Measurements from ENCODE around the gene BEST1. TPM values are rescaled to one million over a fixed set of nuclear protein-coding genes. Genes with fewer than 3 reads are reported as not detected.

Gene BEST1
- total and polyA plus RNA-seq, 2 donors (not counting 3 experiments of a cell fraction or from before 2014, with no cell fraction given): 0.04 TPM; not detected in 1

GRCh38 chr11:61940466-61940865, 9.7 kb upstream of the BEST1 start:
- TF ChIP-seq CTCF (IDR thresholded peaks at IDR 0.05; ENCODE audit: extremely low read depth in 1 of 2, insufficient read depth in 1 of 2, low read depth in 1 of 2, low read length in 2 of 2) (no peak), EZH2 (IDR thresholded peaks at IDR 0.05; ENCODE audit: borderline replicate concordance, low read depth, low read length, severe bottlenecking) (no peak), FOS (IDR thresholded peaks at IDR 0.05; ENCODE audit: borderline replicate concordance, insufficient read depth, low read length) (no peak), MYC (IDR thresholded peaks at IDR 0.05; ENCODE audit: low read depth, low read length) (no peak), GATA2 (IDR thresholded peaks at IDR 0.05; ENCODE audit: insufficient read depth, insufficient read length, low read depth, low read length) (no peak), POLR2AphosphoS5 (IDR thresholded peaks at IDR 0.05; ENCODE audit: insufficient read depth, low read depth, low read length) (no peak), POLR2A (IDR thresholded peaks at IDR 0.05; ENCODE audit: low read depth, low read length) (no peak), JUN (IDR thresholded peaks at IDR 0.05; ENCODE audit: borderline replicate concordance, insufficient read depth, insufficient read length, low read depth) (no peak), MAX (IDR thresholded peaks at IDR 0.05; ENCODE audit: insufficient read depth, insufficient read length) (no peak)
- intact Hi-C loops (cut with micrococcal nuclease) (no loop called here), dilution Hi-C loops (cut with MboI; ENCODE audit: extremely low pct_ligation_motif_present, low sequenced_read_pairs) (no loop called here)
- no peaks in the 10 kb centered on the region for H4K20me1 ChIP-seq (replicated peaks; ENCODE audit: control insufficient read depth, extremely low read depth, insufficient read depth, low read length)
- no peaks in the 10 kb centered on the region for H3K9me1 ChIP-seq (replicated peaks; ENCODE audit: control insufficient read depth, extremely low read depth, insufficient read depth, low read length)
- BruUV-seq (replicated peaks): no TSS peak
- H3K9ac ChIP-seq (replicated peaks; ENCODE audit: extremely low read depth, insufficient read depth, low read length): no peak overlapping the region
- no peaks in the 10 kb centered on the region for H3K79me2 ChIP-seq (ENCODE audit: control insufficient read depth, insufficient read depth, low read length)
- no peak overlapping the region for H3K27ac ChIP-seq (ENCODE audit: insufficient read depth, low read depth, low read length)
- ChIA-PET CTCF (interaction anchor here (0.8 to 1.0 kb wide), 2 partner anchors 141 to 168 kb away, joined by 3 to 4 read pairs; no protein-coding TSS in a partner anchor), POLR2A (no interaction called here)
- no peak overlapping the region for H3K4me3 ChIP-seq (replicated peaks in 1 of 3; ENCODE audit: insufficient read depth in 1 of 3, low read depth in 1 of 3, low read length in 3 of 3)
- FAIRE-seq (no peak), DNase-seq (ENCODE audit: low read depth, low spot score) (no peak)
- H3K4me1 ChIP-seq (ENCODE audit: control insufficient read depth, extremely low read depth, insufficient read depth, low read length): no peaks in the 10 kb centered on the region
- no peak overlapping the region for H2AFZ ChIP-seq (ENCODE audit: low read depth, low read length)
- H3K36me3 ChIP-seq (ENCODE audit: control insufficient read depth in 2 of 2, extremely low read depth in 1 of 2, insufficient read depth in 2 of 2, low read length in 2 of 2): no peaks in the 10 kb centered on the region
- no peak overlapping the region for H3K4me2 ChIP-seq (ENCODE audit: insufficient read depth, low read length)
- peaks cover 2 to 14% of the 10 kb centered on the region in 2 experiments for H3K27me3 ChIP-seq (ENCODE audit: control insufficient read depth in 2 of 2, insufficient read depth in 2 of 2, low read length in 2 of 2)
- H3K9me3 ChIP-seq (replicated peaks; ENCODE audit: control insufficient read depth, insufficient read depth, low read length): no peaks in the 10 kb centered on the region
